ENCODE data around the gene FAM24A. TPM values are rescaled to one million over a fixed set of nuclear protein-coding genes. Genes with fewer than 3 reads are reported as not detected.

The FAM24A gene
- total and polyA plus RNA-seq, 10 of the 15 experiments (the other 5 are each of a cell fraction or from before 2014, with no cell fraction given) = not detected

DNA sequence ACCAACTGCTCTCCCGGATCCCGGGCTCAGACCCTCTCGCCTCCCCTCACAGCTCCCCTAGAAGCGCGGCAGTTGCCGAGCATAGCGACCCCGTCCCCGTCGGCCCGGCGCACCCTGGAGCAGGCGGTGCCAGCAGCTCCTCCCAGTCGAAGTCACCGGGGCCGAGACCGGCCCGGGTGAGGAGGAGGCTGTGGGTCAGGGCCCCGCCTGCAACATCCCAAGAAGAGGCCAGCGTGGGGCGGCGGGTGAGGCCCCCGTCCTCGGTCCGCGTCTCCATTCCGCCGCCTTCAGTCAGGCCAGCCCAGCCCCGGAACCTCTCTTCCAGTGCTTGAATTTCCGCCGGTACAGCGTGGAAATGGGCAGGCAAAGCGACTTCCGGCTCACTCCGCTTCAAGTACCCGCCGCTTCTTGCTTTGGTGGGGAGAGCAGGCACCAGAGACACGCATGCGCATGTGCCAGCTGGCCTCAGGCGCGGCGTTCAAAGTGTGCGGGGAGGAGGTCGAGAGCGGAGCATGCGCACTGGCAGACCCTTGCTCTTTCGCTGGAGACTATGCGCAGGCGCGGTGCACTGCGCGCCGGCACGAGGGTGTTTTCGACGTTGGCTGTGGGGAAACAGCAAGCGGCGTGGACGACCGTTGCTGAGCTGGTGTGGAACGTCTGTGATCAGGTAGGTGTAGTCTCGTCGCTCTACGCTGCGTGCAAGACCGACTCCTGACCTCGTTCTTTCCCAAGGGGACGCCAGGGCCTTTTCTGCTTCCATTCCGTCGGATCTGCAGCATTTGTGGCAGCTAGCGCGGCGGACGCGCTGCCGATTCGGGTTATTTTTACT lies 43.7 kb downstream of the FAM24A start, which contains the start of gene C10orf88 (continued):
- TF ChIP-seq, protein P1, sequence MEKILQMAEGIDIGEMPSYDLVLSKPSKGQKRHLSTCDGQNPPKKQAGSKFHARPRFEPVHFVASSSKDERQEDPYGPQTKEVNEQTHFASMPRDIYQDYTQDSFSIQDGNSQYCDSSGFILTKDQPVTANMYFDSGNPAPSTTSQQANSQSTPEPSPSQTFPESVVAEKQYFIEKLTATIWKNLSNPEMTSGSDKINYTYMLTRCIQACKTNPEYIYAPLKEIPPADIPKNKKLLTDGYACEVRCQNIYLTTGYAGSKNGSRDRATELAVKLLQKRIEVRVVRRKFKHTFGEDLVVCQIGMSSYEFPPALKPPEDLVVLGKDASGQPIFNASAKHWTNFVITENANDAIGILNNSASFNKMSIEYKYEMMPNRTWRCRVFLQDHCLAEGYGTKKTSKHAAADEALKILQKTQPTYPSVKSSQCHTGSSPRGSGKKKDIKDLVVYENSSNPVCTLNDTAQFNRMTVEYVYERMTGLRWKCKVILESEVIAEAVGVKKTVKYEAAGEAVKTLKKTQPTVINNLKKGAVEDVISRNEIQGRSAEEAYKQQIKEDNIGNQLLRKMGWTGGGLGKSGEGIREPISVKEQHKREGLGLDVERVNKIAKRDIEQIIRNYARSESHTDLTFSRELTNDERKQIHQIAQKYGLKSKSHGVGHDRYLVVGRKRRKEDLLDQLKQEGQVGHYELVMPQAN (conservative IDR thresholded peaks at IDR 0.05) = peak; percentile 4
- TF ChIP-seq, protein P2, sequence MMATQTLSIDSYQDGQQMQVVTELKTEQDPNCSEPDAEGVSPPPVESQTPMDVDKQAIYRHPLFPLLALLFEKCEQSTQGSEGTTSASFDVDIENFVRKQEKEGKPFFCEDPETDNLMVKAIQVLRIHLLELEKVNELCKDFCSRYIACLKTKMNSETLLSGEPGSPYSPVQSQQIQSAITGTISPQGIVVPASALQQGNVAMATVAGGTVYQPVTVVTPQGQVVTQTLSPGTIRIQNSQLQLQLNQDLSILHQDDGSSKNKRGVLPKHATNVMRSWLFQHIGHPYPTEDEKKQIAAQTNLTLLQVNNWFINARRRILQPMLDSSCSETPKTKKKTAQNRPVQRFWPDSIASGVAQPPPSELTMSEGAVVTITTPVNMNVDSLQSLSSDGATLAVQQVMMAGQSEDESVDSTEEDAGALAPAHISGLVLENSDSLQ (IDR thresholded peaks at IDR 0.05) = peak; percentile 72
- peak; percentile 87 for TF ChIP-seq HDGF (IDR thresholded peaks at IDR 0.05)
- peak; percentile 100 for TF ChIP-seq NRF1 (conservative IDR thresholded peaks at IDR 0.05; ENCODE audit: low read depth, low read length)
- TF ChIP-seq, protein P3, sequence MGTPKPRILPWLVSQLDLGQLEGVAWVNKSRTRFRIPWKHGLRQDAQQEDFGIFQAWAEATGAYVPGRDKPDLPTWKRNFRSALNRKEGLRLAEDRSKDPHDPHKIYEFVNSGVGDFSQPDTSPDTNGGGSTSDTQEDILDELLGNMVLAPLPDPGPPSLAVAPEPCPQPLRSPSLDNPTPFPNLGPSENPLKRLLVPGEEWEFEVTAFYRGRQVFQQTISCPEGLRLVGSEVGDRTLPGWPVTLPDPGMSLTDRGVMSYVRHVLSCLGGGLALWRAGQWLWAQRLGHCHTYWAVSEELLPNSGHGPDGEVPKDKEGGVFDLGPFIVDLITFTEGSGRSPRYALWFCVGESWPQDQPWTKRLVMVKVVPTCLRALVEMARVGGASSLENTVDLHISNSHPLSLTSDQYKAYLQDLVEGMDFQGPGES (IDR thresholded peaks at IDR 0.05) = no peak; the same call in 1 of the 2 replicates
- no peak for TF ChIP-seq RELA (IDR thresholded peaks at IDR 0.05; ENCODE audit: borderline replicate concordance, partially characterized antibody)
- no peak for TF ChIP-seq EP300 (IDR thresholded peaks at IDR 0.05; ENCODE audit: borderline replicate concordance in 1 of 2, control insufficient read depth in 1 of 2, low read depth in 2 of 2, low read length in 2 of 2)
- no peak for TF ChIP-seq ZNF217 (IDR thresholded peaks at IDR 0.05)
